Suprapubic skin (tissue), 4 donors: ENCODE data around the gene TMIGD3. TPM values are rescaled to one million over a fixed set of nuclear protein-coding genes. Genes with fewer than 3 reads are reported as not detected.

Experiments
- DNase-seq, 2 donors: peaks; one replicate each; pipeline ENCODE4 v3.0.0-alpha.2; 2019; ENCODE audit warnings: low spot score in 2 of 2
- H3K27ac ChIP-seq: fragments of 200-600 bp; sonication (generic); one replicate; pipeline ENCODE4 v1.5.1; 2019
- H3K27me3 ChIP-seq: fragments of 200-600 bp; sonication (generic); one replicate; pipeline ENCODE4 v1.5.1; 2019
- H3K36me3 ChIP-seq: fragments of 200-600 bp; sonication (generic); one replicate; pipeline ENCODE4 v1.5.1; 2019
- H3K4me1 ChIP-seq: fragments of 200-600 bp; sonication (generic); one replicate; pipeline ENCODE4 v1.5.1; 2019
- H3K4me3 ChIP-seq: fragments of 200-600 bp; sonication (generic); one replicate; pipeline ENCODE4 v1.5.1; 2019; ENCODE audit warnings: mild to moderate bottlenecking
- H3K9me3 ChIP-seq: fragments of 200-600 bp; sonication (generic); one replicate; pipeline ENCODE4 v1.5.1; 2019
- EP300 ChIP-seq: sonication (generic); formaldehyde crosslinking; IDR thresholded peaks from one replicate; pipeline ENCODE4 v1.6.1; 2017; ENCODE audit warnings: antibody characterized with exemption
- POLR2A ChIP-seq, 2 donors: fragments of 450-650 bp; IDR thresholded peaks; one replicate each; pipeline ENCODE4 v1.6.1; 2017; ENCODE audit warnings: antibody characterized with exemption in 2 of 2, mild to moderate bottlenecking in 2 of 2, moderate library complexity in 2 of 2
- POLR2AphosphoS5 ChIP-seq, 3 donors: sonication (generic); formaldehyde crosslinking; IDR thresholded peaks; one replicate each; pipeline ENCODE4 v1.6.1; 2017; ENCODE audit warnings: antibody characterized with exemption in 3 of 3
- WGBS: methylation state at CpG from one replicate; pipeline ENCODE4 v1.1.5; 2018; 5-methylcytosine and 5-hydroxymethylcytosine counted together
- total RNA-seq, 4 donors: library from RNA; depleted of rRNA; stranded (reverse); fragments of >200 nt; gene quantifications; one replicate each; pipeline ENCODE4 v1.1.0, GENCODE V29; 2016
- TF ChIP-seq, protein P1 (sequence below), 2 donors: fragments of 200-600 bp in 1 of 2; fragments of 450-650 bp in 1 of 2; sonication (generic) in 1 of 2; IDR thresholded peaks; one replicate each; pipeline ENCODE4 v1.5.1; 2016 to 2019; ENCODE audit warnings: antibody characterized with exemption in 2 of 2, mild to moderate bottlenecking in 1 of 2, moderate library complexity in 1 of 2

TMIGD3 gene
- total RNA-seq, 4 donors from 2014 or later, result 1.1 TPM; not detected in 3

DNA sequence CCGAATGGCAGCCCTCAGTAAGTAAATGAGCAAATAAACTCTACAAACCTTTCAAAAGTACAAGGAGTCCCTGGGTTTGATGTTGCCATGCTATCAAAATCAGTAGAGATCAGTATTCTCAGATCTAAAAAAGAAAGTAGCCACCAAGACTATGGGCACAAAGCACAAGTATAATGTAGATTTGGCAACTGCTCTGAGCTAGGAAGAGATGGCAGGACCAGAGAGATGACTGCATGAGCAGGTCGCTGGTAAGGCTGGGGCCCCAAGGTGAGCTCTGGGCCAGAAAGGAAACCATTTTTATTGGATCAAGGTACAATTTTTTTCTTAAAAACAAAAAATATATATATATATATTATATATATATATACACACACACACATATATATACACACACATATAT is 3.1 kb upstream of the TMIGD3 start:
- no peaks in the 10 kb centered on the region for H3K9me3 ChIP-seq
- H3K4me1 ChIP-seq, result peaks cover 37% of the 10 kb centered on the region
- no peak for DNase-seq
- no peaks in the 10 kb centered on the region for H3K27me3 ChIP-seq
- no peak for TF ChIP-seq POLR2A (IDR thresholded peaks at IDR 0.05)
- no peak for TF ChIP-seq EP300
- TF ChIP-seq POLR2AphosphoS5 (IDR thresholded peaks at IDR 0.05), result no peak
- TF ChIP-seq, protein P1, sequence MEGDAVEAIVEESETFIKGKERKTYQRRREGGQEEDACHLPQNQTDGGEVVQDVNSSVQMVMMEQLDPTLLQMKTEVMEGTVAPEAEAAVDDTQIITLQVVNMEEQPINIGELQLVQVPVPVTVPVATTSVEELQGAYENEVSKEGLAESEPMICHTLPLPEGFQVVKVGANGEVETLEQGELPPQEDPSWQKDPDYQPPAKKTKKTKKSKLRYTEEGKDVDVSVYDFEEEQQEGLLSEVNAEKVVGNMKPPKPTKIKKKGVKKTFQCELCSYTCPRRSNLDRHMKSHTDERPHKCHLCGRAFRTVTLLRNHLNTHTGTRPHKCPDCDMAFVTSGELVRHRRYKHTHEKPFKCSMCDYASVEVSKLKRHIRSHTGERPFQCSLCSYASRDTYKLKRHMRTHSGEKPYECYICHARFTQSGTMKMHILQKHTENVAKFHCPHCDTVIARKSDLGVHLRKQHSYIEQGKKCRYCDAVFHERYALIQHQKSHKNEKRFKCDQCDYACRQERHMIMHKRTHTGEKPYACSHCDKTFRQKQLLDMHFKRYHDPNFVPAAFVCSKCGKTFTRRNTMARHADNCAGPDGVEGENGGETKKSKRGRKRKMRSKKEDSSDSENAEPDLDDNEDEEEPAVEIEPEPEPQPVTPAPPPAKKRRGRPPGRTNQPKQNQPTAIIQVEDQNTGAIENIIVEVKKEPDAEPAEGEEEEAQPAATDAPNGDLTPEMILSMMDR (IDR thresholded peaks at IDR 0.05), result no peak
- no peaks in the 10 kb centered on the region for H3K36me3 ChIP-seq
- no peak overlapping the region for H3K4me3 ChIP-seq
- WGBS, result 44% methylated on average over 2 of the region's 2 CpGs
- peak overlapping the region; percentile 39 for H3K27ac ChIP-seq

DNA sequence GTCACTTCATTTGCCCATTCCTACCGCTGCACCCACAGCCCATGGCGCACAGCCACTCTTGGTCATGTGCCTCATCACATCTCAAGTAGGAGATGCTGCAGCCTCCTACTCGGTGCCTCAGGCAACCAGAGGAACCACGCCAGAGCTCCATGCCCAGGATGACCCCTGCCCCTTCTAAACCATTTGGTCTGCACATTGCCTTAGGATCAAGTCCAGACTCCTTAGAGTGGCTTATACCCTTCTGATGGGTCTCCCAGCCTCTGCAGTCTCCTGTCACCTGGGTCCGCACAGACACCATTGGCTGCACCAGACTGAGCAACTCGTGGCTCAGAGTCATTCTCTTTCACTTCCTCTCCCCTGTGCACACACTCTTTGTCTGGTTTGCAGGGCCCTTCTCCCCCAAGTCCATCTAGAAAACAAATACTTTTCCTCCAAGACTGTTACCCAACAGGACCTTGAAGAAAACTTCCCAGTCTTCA is 2.2 kb upstream of the TMIGD3 start:
- Histone ChIP-seq H3K27me3 (no peaks in the 10 kb centered on the region), H3K27ac (peak overlapping the region; percentile 39), H3K4me3 (no peak overlapping the region), H3K9me3 (no peaks in the 10 kb centered on the region), H3K36me3 (no peaks in the 10 kb centered on the region), H3K4me1 (peaks cover 35% of the 10 kb centered on the region)
- 76% methylated on average over 6 of the region's 6 CpGs for WGBS
- no peak for TF ChIP-seq EP300
- TF ChIP-seq POLR2A (IDR thresholded peaks at IDR 0.05), result no peak
- TF ChIP-seq, protein P1 (IDR thresholded peaks at IDR 0.05), result no peak
- no peak for DNase-seq

DNA sequence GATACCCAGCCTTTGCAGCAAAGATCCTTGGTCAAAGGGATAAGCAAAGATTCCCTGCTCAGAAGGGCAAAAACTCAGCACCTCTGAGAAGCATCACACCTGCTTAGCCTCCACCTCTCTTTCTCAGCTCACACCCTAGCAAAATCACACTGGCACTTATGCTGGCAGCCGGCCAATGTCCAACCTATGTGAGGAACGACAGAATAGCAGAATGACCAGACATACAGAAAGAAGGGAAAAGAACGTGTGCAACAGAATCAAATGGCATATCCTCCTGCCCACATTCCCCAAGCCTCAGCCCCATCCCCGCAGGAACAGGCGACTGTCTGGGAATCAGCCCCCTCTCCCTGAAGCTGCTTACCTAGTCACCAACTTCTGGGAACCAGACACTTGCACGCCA is 664 bp upstream of the TMIGD3 start:
- H3K9me3 ChIP-seq, result no peaks in the 10 kb centered on the region
- TF ChIP-seq, protein P1 (IDR thresholded peaks at IDR 0.05), result no peak
- TF ChIP-seq POLR2A (IDR thresholded peaks at IDR 0.05) (no peak), POLR2AphosphoS5 (IDR thresholded peaks at IDR 0.05) (no peak), EP300 (no peak)
- no peak overlapping the region for H3K4me3 ChIP-seq
- peaks cover 22% of the 10 kb centered on the region for H3K4me1 ChIP-seq
- no peak for DNase-seq
- WGBS, result 89% methylated on average over 6 of the region's 6 CpGs
- H3K36me3 ChIP-seq, result no peaks in the 10 kb centered on the region
- no peak overlapping the region for H3K27ac ChIP-seq
- no peaks in the 10 kb centered on the region for H3K27me3 ChIP-seq

DNA sequence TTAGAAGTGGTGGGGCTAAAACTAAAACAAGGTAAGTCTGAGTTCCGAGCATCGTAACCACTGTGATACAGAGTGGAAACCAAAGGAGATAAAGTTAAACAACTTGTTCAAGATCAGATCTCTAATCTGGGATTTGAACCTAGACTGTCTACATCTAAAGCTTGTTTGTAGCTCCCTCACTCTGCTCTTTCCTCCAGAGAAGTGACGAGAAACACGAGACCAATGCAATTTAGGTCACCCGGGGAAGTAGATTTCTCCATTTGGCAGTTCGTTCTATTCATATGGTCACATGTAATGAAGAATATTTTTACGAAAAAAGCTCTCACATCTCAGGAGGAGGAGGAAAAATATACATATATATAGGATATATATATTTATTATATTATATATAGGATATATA is 1.8 kb downstream of the TMIGD3 start:
- H3K36me3 ChIP-seq, result no peaks in the 10 kb centered on the region
- DNase-seq, result no peak
- 61% methylated on average over 7 of the region's 7 CpGs for WGBS
- TF ChIP-seq, protein P1 (IDR thresholded peaks at IDR 0.05), result no peak
- TF ChIP-seq POLR2A (IDR thresholded peaks at IDR 0.05), result no peak
- no peak for TF ChIP-seq POLR2AphosphoS5 (IDR thresholded peaks at IDR 0.05)
- no peak for TF ChIP-seq EP300
- H3K27me3 ChIP-seq, result no peaks in the 10 kb centered on the region
- no peaks in the 10 kb centered on the region for H3K9me3 ChIP-seq
- H3K4me3 ChIP-seq, result peak overlapping the region; percentile 12
- H3K4me1 ChIP-seq, result no peaks in the 10 kb centered on the region
- H3K27ac ChIP-seq, result no peak overlapping the region

GRCh38 chr1:111499026-111499785 is 4.2 kb downstream of the TMIGD3 start:
- H3K27ac ChIP-seq, result no peak overlapping the region
- 93% methylated on average over 5 of the region's 5 CpGs for WGBS
- H3K36me3 ChIP-seq, result no peaks in the 10 kb centered on the region
- no peak for DNase-seq
- H3K9me3 ChIP-seq, result no peaks in the 10 kb centered on the region
- H3K27me3 ChIP-seq, result no peaks in the 10 kb centered on the region
- no peaks in the 10 kb centered on the region for H3K4me1 ChIP-seq
- no peak overlapping the region for H3K4me3 ChIP-seq
- TF ChIP-seq, protein P1 (IDR thresholded peaks at IDR 0.05), result no peak
- TF ChIP-seq POLR2AphosphoS5 (IDR thresholded peaks at IDR 0.05) (no peak), POLR2A (IDR thresholded peaks at IDR 0.05) (no peak), EP300 (no peak)
